Activated T-cell treated with anti-CD3 and anti-CD28 coated beads, Interleukin-2, amount 50 U/mL, for 4 hours (primary cell): ENCODE data around the gene GPRC5B. TPM values are rescaled to one million over a fixed set of nuclear protein-coding genes. Genes with fewer than 3 reads are reported as not detected.

Experiments used
- ATAC-seq, 2 donors: fragments of 200-7000 bp; cut with Tn5 transposase; one replicate each; pipeline ENCODE4 v1.10.0; 2021
- DNase-seq: peaks from one replicate; pipeline ENCODE4 v3.0.0-alpha.2; 2020
- H3K27me3 Mint-ChIP-seq: one replicate; pipeline ENCODE4 v1.8.0; 2021; ENCODE audit warnings: low read depth, mixed read lengths
- H3K36me3 Mint-ChIP-seq: one replicate; pipeline ENCODE4 v1.8.0; 2022; ENCODE audit warnings: mixed read lengths; ENCODE audit not compliant: insufficient read depth
- H3K4me1 Mint-ChIP-seq: one replicate; pipeline ENCODE4 v1.8.0; 2021; ENCODE audit warnings: low read depth, mixed read lengths
- H3K4me3 Mint-ChIP-seq: one replicate; pipeline ENCODE4 v1.8.0; 2021; ENCODE audit warnings: mild to moderate bottlenecking, moderate library complexity, mixed read lengths
- H3K9me3 Mint-ChIP-seq: one replicate; pipeline ENCODE4 v1.8.0; 2021; ENCODE audit warnings: mixed read lengths
- total RNA-seq, 3 donors: library from RNA; stranded (reverse); gene quantifications; one replicate each; pipeline ENCODE4 v1.2.1, GENCODE V29; 2021

GPRC5B gene
- total RNA-seq, 3 donors from 2014 or later = 0.27 to 0.66 (median 0.40) TPM

- DNase-seq (no peak), ATAC-seq (no peak)
- H3K36me3 Mint-ChIP-seq = no peaks in the 10 kb centered on the region
- H3K9me3 Mint-ChIP-seq = no peaks in the 10 kb centered on the region
- peaks cover 35% of the 10 kb centered on the region for H3K27me3 Mint-ChIP-seq
- peaks cover 24% of the 10 kb centered on the region for H3K4me1 Mint-ChIP-seq
- H3K4me3 Mint-ChIP-seq = peak overlapping the region; percentile 68
Measured at GRCh38 chr16:19883966-19884485, 622 bp downstream of the GPRC5B start.

- ATAC-seq (no peak), DNase-seq (no peak)
- Mint-ChIP-seq H3K9me3 (no peaks in the 10 kb centered on the region), H3K4me1 (peaks cover 24% of the 10 kb centered on the region), H3K27me3 (peaks cover 35% of the 10 kb centered on the region), H3K4me3 (peak overlapping the region; percentile 68), H3K36me3 (no peaks in the 10 kb centered on the region)
Measured at GRCh38 chr16:19883296-19883965, 1.2 kb downstream of the GPRC5B start.

GRCh38 chr16:19882646-19883045 lies 2.0 kb downstream of the GPRC5B start:
- Mint-ChIP-seq H3K4me3 (no peak overlapping the region), H3K4me1 (peaks cover 24% of the 10 kb centered on the region), H3K27me3 (peaks cover 35% of the 10 kb centered on the region), H3K9me3 (no peaks in the 10 kb centered on the region), H3K36me3 (no peaks in the 10 kb centered on the region)
- no peak for ATAC-seq
- no peak for DNase-seq

GRCh38 chr16:19882186-19882585 lies 2.5 kb downstream of the GPRC5B start:
- H3K9me3 Mint-ChIP-seq = no peaks in the 10 kb centered on the region
- no peak overlapping the region for H3K4me3 Mint-ChIP-seq
- DNase-seq (no peak), ATAC-seq (no peak)
- peaks cover 24% of the 10 kb centered on the region for H3K4me1 Mint-ChIP-seq
- peaks cover 35% of the 10 kb centered on the region for H3K27me3 Mint-ChIP-seq
- no peaks in the 10 kb centered on the region for H3K36me3 Mint-ChIP-seq

- ATAC-seq = no peak
- Mint-ChIP-seq H3K9me3 (no peaks in the 10 kb centered on the region), H3K36me3 (no peaks in the 10 kb centered on the region), H3K4me1 (peaks cover 24% of the 10 kb centered on the region), H3K4me3 (no peak overlapping the region), H3K27me3 (peaks cover 35% of the 10 kb centered on the region)
- DNase-seq = no peak
Measured at GRCh38 chr16:19881783-19882182, 2.9 kb downstream of the GPRC5B start.

GRCh38 chr16:19881028-19881427 lies 3.6 kb downstream of the GPRC5B start:
- H3K9me3 Mint-ChIP-seq = no peaks in the 10 kb centered on the region
- H3K4me3 Mint-ChIP-seq = no peak overlapping the region
- peaks cover 32% of the 10 kb centered on the region for H3K27me3 Mint-ChIP-seq
- DNase-seq (no peak), ATAC-seq (no peak)
- no peaks in the 10 kb centered on the region for H3K36me3 Mint-ChIP-seq
- H3K4me1 Mint-ChIP-seq = peaks cover 18% of the 10 kb centered on the region

- no peak for ATAC-seq
- H3K36me3 Mint-ChIP-seq = no peaks in the 10 kb centered on the region
Measured at GRCh38 chr16:19879241-19879792, 5.3 kb downstream of the GPRC5B start.

GRCh38 chr16:19878757-19879156 lies 5.9 kb downstream of the GPRC5B start:
- Mint-ChIP-seq H3K4me3 (no peak overlapping the region), H3K9me3 (no peaks in the 10 kb centered on the region), H3K36me3 (no peaks in the 10 kb centered on the region), H3K4me1 (peaks cover 7% of the 10 kb centered on the region), H3K27me3 (peaks cover 20% of the 10 kb centered on the region)
- ATAC-seq (no peak), DNase-seq (no peak)

More at GRCh38 chr16:19879241-19879792, 5.3 kb downstream of the GPRC5B start:
- DNase-seq = no peak
- no peak overlapping the region for H3K4me3 Mint-ChIP-seq
- peaks cover 22% of the 10 kb centered on the region for H3K27me3 Mint-ChIP-seq
- no peaks in the 10 kb centered on the region for H3K9me3 Mint-ChIP-seq
- peaks cover 7% of the 10 kb centered on the region for H3K4me1 Mint-ChIP-seq

- no peaks in the 10 kb centered on the region for H3K36me3 Mint-ChIP-seq
- ATAC-seq (no peak), DNase-seq (no peak)
- H3K4me3 Mint-ChIP-seq = no peak overlapping the region
- H3K27me3 Mint-ChIP-seq = peaks cover 3% of the 10 kb centered on the region
- no peaks in the 10 kb centered on the region for H3K9me3 Mint-ChIP-seq
- H3K4me1 Mint-ChIP-seq = no peaks in the 10 kb centered on the region
Measured at GRCh38 chr16:19876501-19877059, 8.1 kb downstream of the GPRC5B start.

- ATAC-seq (no peak), DNase-seq (no peak)
- H3K4me3 Mint-ChIP-seq = no peak overlapping the region
- no peaks in the 10 kb centered on the region for H3K9me3 Mint-ChIP-seq
- H3K4me1 Mint-ChIP-seq = no peaks in the 10 kb centered on the region
- H3K27me3 Mint-ChIP-seq = peaks cover under 1% of the 10 kb centered on the region
- no peaks in the 10 kb centered on the region for H3K36me3 Mint-ChIP-seq
Measured at GRCh38 chr16:19875900-19876299, 8.7 kb downstream of the GPRC5B start.

GRCh38 chr16:19874851-19875546 lies 9.6 kb downstream of the GPRC5B start:
- no peak overlapping the region for H3K4me3 Mint-ChIP-seq
- no peaks in the 10 kb centered on the region for H3K9me3 Mint-ChIP-seq
- ATAC-seq (no peak), DNase-seq (no peak)
- no peaks in the 10 kb centered on the region for H3K27me3 Mint-ChIP-seq
- no peaks in the 10 kb centered on the region for H3K4me1 Mint-ChIP-seq
- no peaks in the 10 kb centered on the region for H3K36me3 Mint-ChIP-seq

GRCh38 chr16:19874026-19874425 lies 10.6 kb downstream of the GPRC5B start:
- H3K4me3 Mint-ChIP-seq = no peak overlapping the region
- DNase-seq (no peak), ATAC-seq (no peak)
- no peaks in the 10 kb centered on the region for H3K36me3 Mint-ChIP-seq
- no peaks in the 10 kb centered on the region for H3K4me1 Mint-ChIP-seq
- H3K9me3 Mint-ChIP-seq = no peaks in the 10 kb centered on the region
- H3K27me3 Mint-ChIP-seq = no peaks in the 10 kb centered on the region

- no peak overlapping the region for H3K4me3 Mint-ChIP-seq
- DNase-seq = no peak
- H3K36me3 Mint-ChIP-seq = no peaks in the 10 kb centered on the region
- ATAC-seq = no peak
- H3K4me1 Mint-ChIP-seq = no peaks in the 10 kb centered on the region
- H3K9me3 Mint-ChIP-seq = no peaks in the 10 kb centered on the region
- no peaks in the 10 kb centered on the region for H3K27me3 Mint-ChIP-seq
Measured at GRCh38 chr16:19872935-19873334, 11.7 kb downstream of the GPRC5B start.

- H3K27me3 Mint-ChIP-seq = no peaks in the 10 kb centered on the region
- no peak overlapping the region for H3K4me3 Mint-ChIP-seq
- ATAC-seq (no peak), DNase-seq (no peak)
- no peaks in the 10 kb centered on the region for H3K36me3 Mint-ChIP-seq
- H3K9me3 Mint-ChIP-seq = no peaks in the 10 kb centered on the region
- H3K4me1 Mint-ChIP-seq = no peaks in the 10 kb centered on the region
Measured at GRCh38 chr16:19872179-19872863, 12.3 kb downstream of the GPRC5B start.
